Stimulated activated naive B cell treated with anti-CD40 and anti-IgM and Interleukin-4, amounts not matched to agents 10 μg/mL and 1 μg/mL and 100 μg/mL, for 72 hours (primary cell): ENCODE results near the gene SLC44A4.
A peak's percentile ranks its signal among the peaks of the same experiment; 100 is the strongest.
"Not testable (repeated sequence)": the region's sequence is repeated elsewhere in the genome, so short reads cannot be mapped to it uniquely, and the experiment has no call there.

Source experiments
- ATAC-seq, 2 donors: fragments of 150-1000 bp; cut with Tn5 transposase; replicated peaks; 2 replicates each; pipeline ENCODE4 v1.10.0; 2021; ENCODE audit warnings: moderate library complexity in 1 of 2
- DNase-seq: peaks from one replicate; pipeline ENCODE4 v3.0.0; 2021
- H3K27ac Mint-ChIP-seq: one replicate; pipeline ENCODE4 v1.8.0; 2022; ENCODE audit warnings: mild to moderate bottlenecking, mixed read lengths
- H3K27me3 Mint-ChIP-seq, 2 donors: one replicate each; pipeline ENCODE4 v1.8.0; 2022; ENCODE audit warnings: mixed read lengths in 2 of 2
- H3K36me3 Mint-ChIP-seq, 2 donors: one replicate each; pipeline ENCODE4 v1.8.0; 2022; ENCODE audit warnings: mixed read lengths in 2 of 2, mild to moderate bottlenecking in 1 of 2
- H3K4me1 Mint-ChIP-seq, 2 donors: one replicate each; pipeline ENCODE4 v1.8.0; 2022; ENCODE audit warnings: mixed read lengths in 2 of 2, mild to moderate bottlenecking in 1 of 2
- H3K4me3 Mint-ChIP-seq, 2 donors: one replicate each; pipeline ENCODE4 v1.8.0; 2022; ENCODE audit warnings: mild to moderate bottlenecking in 2 of 2, mixed read lengths in 2 of 2, moderate library complexity in 1 of 2
- H3K9me3 Mint-ChIP-seq, 2 donors: one replicate each; pipeline ENCODE4 v1.8.0; 2022; ENCODE audit warnings: mixed read lengths in 2 of 2, mild to moderate bottlenecking in 1 of 2

Gene SLC44A4

GRCh38 chr6:31827286-31828079 lies 51.3 kb downstream of the SLC44A4 start, which contains the start of gene HSPA1B:
Gene HSPA1B, plus strand, starts transcription at chr6:31827738. Its CDS starts 213 bp downstream, at chr6:31827951.
- Mint-ChIP-seq H3K36me3 (peaks cover 0 to 2% of the 10 kb centered on the region in 2 donors), H3K9me3 (no peaks in the 10 kb centered on the region), H3K4me3 (peak within 1 kb of the TSS; percentile 86 to 88), H3K27ac (peak within 1 kb of the TSS; percentile 99), H3K4me1 (peaks cover 20 to 51% of the 10 kb centered on the region in 2 donors), H3K27me3 (no peaks in the 10 kb centered on the region)
- peak; percentile 97 for DNase-seq
- ATAC-seq = peak; percentile 83 to 84

GRCh38 chr6:31826793-31827285 lies 52.0 kb downstream of the SLC44A4 start:
- DNase-seq (no peak), ATAC-seq (peak; percentile 29 to 36)
- H3K4me3 Mint-ChIP-seq = peak overlapping the region; percentile 86 to 88
- no peaks in the 10 kb centered on the region for H3K9me3 Mint-ChIP-seq
- H3K27me3 Mint-ChIP-seq = no peaks in the 10 kb centered on the region
- H3K36me3 Mint-ChIP-seq = peaks cover 0 to 2% of the 10 kb centered on the region in 2 donors
- H3K4me1 Mint-ChIP-seq = peaks cover 24 to 58% of the 10 kb centered on the region in 2 donors
- H3K27ac Mint-ChIP-seq = peak overlapping the region; percentile 99

GRCh38 chr6:31825553-31825952 lies 53.2 kb downstream of the SLC44A4 start:
- DNase-seq = no peak
- no peaks in the 10 kb centered on the region for H3K27me3 Mint-ChIP-seq
- H3K4me3 Mint-ChIP-seq = peak overlapping the region in 1 of 2 donors; percentile 86
- peak overlapping the region; percentile 99 for H3K27ac Mint-ChIP-seq
- H3K9me3 Mint-ChIP-seq = no peaks in the 10 kb centered on the region
- H3K36me3 Mint-ChIP-seq = peaks cover 0 to under 1% of the 10 kb centered on the region in 2 donors
- ATAC-seq = no peak
- H3K4me1 Mint-ChIP-seq = peaks cover 25 to 59% of the 10 kb centered on the region in 2 donors

- not testable (repeated sequence) for H3K9me3 Mint-ChIP-seq, H3K36me3 Mint-ChIP-seq, DNase-seq, ATAC-seq, H3K27me3 Mint-ChIP-seq
- H3K4me3 Mint-ChIP-seq = peak overlapping the region in 1 of 2 donors; percentile 25
- peaks cover 24 to 55% of the 10 kb centered on the region in 2 donors for H3K4me1 Mint-ChIP-seq
- peak overlapping the region; percentile 82 for H3K27ac Mint-ChIP-seq
Measured at GRCh38 chr6:31823592-31824196, 55.1 kb downstream of the SLC44A4 start.

- peaks cover 37 to 65% of the 10 kb centered on the region in 2 donors for H3K4me1 Mint-ChIP-seq
- peak overlapping the region; percentile 87 to 89 for H3K4me3 Mint-ChIP-seq
- no peaks in the 10 kb centered on the region for H3K36me3 Mint-ChIP-seq
- no peaks in the 10 kb centered on the region for H3K9me3 Mint-ChIP-seq
- DNase-seq (peak; percentile 80), ATAC-seq (peak; percentile 73 to 77)
- H3K27me3 Mint-ChIP-seq = no peaks in the 10 kb centered on the region
- H3K27ac Mint-ChIP-seq = peak overlapping the region; percentile 95
Measured at GRCh38 chr6:31822036-31822821, 56.6 kb downstream of the SLC44A4 start.

GRCh38 chr6:31821301-31822035 lies 57.3 kb downstream of the SLC44A4 start:
- Mint-ChIP-seq H3K27me3 (no peaks in the 10 kb centered on the region), H3K36me3 (no peaks in the 10 kb centered on the region), H3K4me1 (peaks cover 35 to 59% of the 10 kb centered on the region in 2 donors), H3K9me3 (no peaks in the 10 kb centered on the region), H3K4me3 (peak overlapping the region; percentile 87 to 89), H3K27ac (peak overlapping the region; percentile 95)
- DNase-seq = peak; percentile 68
- ATAC-seq = peak; percentile 55 to 72

- ATAC-seq, H3K9me3 Mint-ChIP-seq, H3K27me3 Mint-ChIP-seq, H3K27ac Mint-ChIP-seq, H3K36me3 Mint-ChIP-seq, H3K4me3 Mint-ChIP-seq, DNase-seq: not testable (repeated sequence)
- peaks cover 33 to 54% of the 10 kb centered on the region in 2 donors for H3K4me1 Mint-ChIP-seq
Measured at GRCh38 chr6:31820399-31820798, 58.4 kb downstream of the SLC44A4 start.

- no peaks in the 10 kb centered on the region for H3K36me3 Mint-ChIP-seq
- no peak for ATAC-seq
- peaks cover 32 to 55% of the 10 kb centered on the region in 2 donors for H3K4me1 Mint-ChIP-seq
- no peaks in the 10 kb centered on the region for H3K27me3 Mint-ChIP-seq
- no peak overlapping the region for H3K27ac Mint-ChIP-seq
- peak overlapping the region in 1 of 2 donors; percentile 42 for H3K4me3 Mint-ChIP-seq
- H3K9me3 Mint-ChIP-seq = no peaks in the 10 kb centered on the region
- DNase-seq = no peak
Measured at GRCh38 chr6:31819871-31820299, 58.9 kb downstream of the SLC44A4 start.

GRCh38 chr6:31817929-31818511 lies 60.8 kb downstream of the SLC44A4 start:
- peak overlapping the region; percentile 37 for H3K27ac Mint-ChIP-seq
- not testable (repeated sequence) for H3K36me3 Mint-ChIP-seq, H3K27me3 Mint-ChIP-seq, DNase-seq, ATAC-seq, H3K9me3 Mint-ChIP-seq
- H3K4me1 Mint-ChIP-seq = peaks cover 32 to 52% of the 10 kb centered on the region in 2 donors
- H3K4me3 Mint-ChIP-seq = peak overlapping the region; percentile 78

GRCh38 chr6:31817133-31817928 lies 61.5 kb downstream of the SLC44A4 start:
- Mint-ChIP-seq H3K4me3 (peak overlapping the region; percentile 78), H3K4me1 (peaks cover 32 to 50% of the 10 kb centered on the region in 2 donors), H3K27ac (peak overlapping the region; percentile 37)
- DNase-seq, ATAC-seq, H3K9me3 Mint-ChIP-seq, H3K36me3 Mint-ChIP-seq, H3K27me3 Mint-ChIP-seq: not testable (repeated sequence)

GRCh38 chr6:31815025-31815838 lies 63.6 kb downstream of the SLC44A4 start, which contains the start of the genes HSPA1A and HSPA1L:
Gene HSPA1A, plus strand, starts transcription at chr6:31815543. Its CDS starts 214 bp downstream, at chr6:31815757.
Gene HSPA1L, minus strand, starts transcription at chr6:31815283. Its CDS starts 3,311 bp downstream, at chr6:31811972.
- Mint-ChIP-seq H3K4me3 (peak within 1 kb of the TSS; percentile 96 to 99), H3K36me3 (peaks cover 2 to 8% of the 10 kb centered on the region in 2 donors), H3K27me3 (no peaks in the 10 kb centered on the region), H3K9me3 (no peaks in the 10 kb centered on the region), H3K27ac (peak within 1 kb of the TSS; percentile 97), H3K4me1 (peaks cover 25 to 38% of the 10 kb centered on the region in 2 donors)
- DNase-seq = peak; percentile 68
- peak; percentile 55 to 64 for ATAC-seq

GRCh38 chr6:31814677-31815024 lies 64.1 kb downstream of the SLC44A4 start:
- peak; percentile 68 to 69 for ATAC-seq
- Mint-ChIP-seq H3K36me3 (peaks cover 2 to 11% of the 10 kb centered on the region in 2 donors), H3K27ac (peak overlapping the region; percentile 97), H3K4me3 (peak overlapping the region; percentile 96 to 99), H3K27me3 (no peaks in the 10 kb centered on the region), H3K9me3 (no peaks in the 10 kb centered on the region), H3K4me1 (peaks cover 23 to 33% of the 10 kb centered on the region in 2 donors)
- DNase-seq = peak; percentile 57
